NCI-H146 treated with DMSO at 0.1 percent for 48 hours (cell line): ENCODE data around the gene HMGCLL1.

Experiments
- DNase-seq: peaks from one replicate; lab custom pipeline; 2025; ENCODE audit not compliant: unreplicated experiment; lab: John Stamatoyannopoulos, UW

HMGCLL1 gene

GRCh38 chr6:55578537-55579363 lies at the start of gene HMGCLL1:
HMGCLL1 (minus strand) TSS chr6:55579192; CDS start chr6:55579055, 137 bp downstream.
- peak; percentile 10 for DNase-seq

GRCh38 chr6:55621993-55622392 lies 43.0 kb upstream of the HMGCLL1 start:
- no peak for DNase-seq

GRCh38 chr6:55621244-55621643 lies 42.3 kb upstream of the HMGCLL1 start:
- DNase-seq, result no peak

GRCh38 chr6:55617272-55617671 lies 38.3 kb upstream of the HMGCLL1 start:
- peak; percentile 9 for DNase-seq

GRCh38 chr6:55604021-55604420 lies 25.0 kb upstream of the HMGCLL1 start:
- DNase-seq, result no peak

- DNase-seq, result no peak
These were observed 22.1 kb upstream of the HMGCLL1 start for GRCh38 chr6:55601120-55601519.

GRCh38 chr6:55594442-55594841 lies 15.4 kb upstream of the HMGCLL1 start:
- no peak for DNase-seq

- no peak for DNase-seq
These were observed 5.8 kb upstream of the HMGCLL1 start for GRCh38 chr6:55584654-55585354.

- DNase-seq, result no peak
These were observed 2.2 kb downstream of the HMGCLL1 start for GRCh38 chr6:55576811-55577210.

GRCh38 chr6:55574556-55574955 lies 4.4 kb downstream of the HMGCLL1 start:
- no peak for DNase-seq

- no peak for DNase-seq
These were observed 9.4 kb downstream of the HMGCLL1 start for GRCh38 chr6:55569638-55570037.

GRCh38 chr6:55568808-55569439 lies 10.1 kb downstream of the HMGCLL1 start:
- DNase-seq, result no peak

GRCh38 chr6:55567558-55567957 lies 11.4 kb downstream of the HMGCLL1 start:
- DNase-seq, result no peak

GRCh38 chr6:55566036-55566710 lies 12.8 kb downstream of the HMGCLL1 start:
- DNase-seq, result no peak

GRCh38 chr6:55562318-55562717 lies 16.7 kb downstream of the HMGCLL1 start:
- no peak for DNase-seq

- DNase-seq, result no peak
These were observed 18.6 kb downstream of the HMGCLL1 start for GRCh38 chr6:55560290-55560885.

- DNase-seq, result no peak
These were observed 21.8 kb downstream of the HMGCLL1 start for GRCh38 chr6:55557146-55557545.

- DNase-seq, result no peak
These were observed 33.2 kb downstream of the HMGCLL1 start for GRCh38 chr6:55545791-55546190.

GRCh38 chr6:55543633-55544309 lies 35.2 kb downstream of the HMGCLL1 start:
- no peak for DNase-seq

GRCh38 chr6:55541024-55541423 lies 38.0 kb downstream of the HMGCLL1 start:
- DNase-seq, result no peak
